IPS-18c (cell line): ENCODE measurements around the gene KLHL3.
"Not testable (repeated sequence)": the region's sequence is repeated elsewhere in the genome, so short reads cannot be mapped to it uniquely, and the experiment has no call there.

ENCODE experiments used
- H3K4me3 ChIP-seq: 2 replicates; pipeline ENCODE4 v1.7.0; 2013; ENCODE audit warnings: low read depth, mild to moderate bottlenecking, low read length, moderate library complexity; ENCODE audit not compliant: insufficient read depth
- H3K9me3 ChIP-seq: one replicate; pipeline ENCODE4 v1.6.1; 2013; ENCODE audit warnings: mild to moderate bottlenecking, low read length, moderate library complexity; ENCODE audit not compliant: control insufficient read depth, insufficient read depth

Gene KLHL3

GRCh38 chr5:137660349-137660817 lies 75.5 kb downstream of the KLHL3 start:
- H3K9me3 ChIP-seq = no peaks in the 10 kb centered on the region
- H3K4me3 ChIP-seq = no peak overlapping the region

GRCh38 chr5:137659209-137659608 lies 76.7 kb downstream of the KLHL3 start:
- Histone ChIP-seq H3K9me3 (no peaks in the 10 kb centered on the region), H3K4me3 (no peak overlapping the region)

- no peak overlapping the region for H3K4me3 ChIP-seq
- H3K9me3 ChIP-seq = no peaks in the 10 kb centered on the region
Measured at GRCh38 chr5:137658324-137658723, 77.6 kb downstream of the KLHL3 start.

- no peak overlapping the region for H3K4me3 ChIP-seq
- no peaks in the 10 kb centered on the region for H3K9me3 ChIP-seq
Measured at GRCh38 chr5:137657073-137657472, 78.8 kb downstream of the KLHL3 start.

GRCh38 chr5:137656558-137656957 lies 79.3 kb downstream of the KLHL3 start:
- no peaks in the 10 kb centered on the region for H3K9me3 ChIP-seq
- no peak overlapping the region for H3K4me3 ChIP-seq

- Histone ChIP-seq H3K4me3 (no peak overlapping the region), H3K9me3 (no peaks in the 10 kb centered on the region)
Measured at GRCh38 chr5:137651022-137651421, 84.9 kb downstream of the KLHL3 start.

- Histone ChIP-seq H3K9me3 (no peaks in the 10 kb centered on the region), H3K4me3 (no peak overlapping the region)
Measured at GRCh38 chr5:137649228-137649935, 86.5 kb downstream of the KLHL3 start.

- H3K4me3 ChIP-seq = no peak overlapping the region
- H3K9me3 ChIP-seq = no peaks in the 10 kb centered on the region
Measured at GRCh38 chr5:137648361-137648760, 87.5 kb downstream of the KLHL3 start.

GRCh38 chr5:137647401-137647800 lies 88.5 kb downstream of the KLHL3 start:
- H3K4me3 ChIP-seq = no peak overlapping the region

GRCh38 chr5:137646761-137647160 lies 89.1 kb downstream of the KLHL3 start:
- Histone ChIP-seq H3K9me3 (no peaks in the 10 kb centered on the region), H3K4me3 (no peak overlapping the region)

More at GRCh38 chr5:137647401-137647800, 88.5 kb downstream of the KLHL3 start:
- H3K9me3 ChIP-seq = no peaks in the 10 kb centered on the region

- not testable (repeated sequence) for H3K4me3 ChIP-seq, H3K9me3 ChIP-seq
Measured at GRCh38 chr5:137643081-137643480, 92.8 kb downstream of the KLHL3 start.

- H3K9me3 ChIP-seq = no peaks in the 10 kb centered on the region
Measured at GRCh38 chr5:137642091-137642490, 93.8 kb downstream of the KLHL3 start.

GRCh38 chr5:137641148-137641547 lies 94.7 kb downstream of the KLHL3 start:
- H3K4me3 ChIP-seq = no peak overlapping the region

More at GRCh38 chr5:137642091-137642490, 93.8 kb downstream of the KLHL3 start:
- no peak overlapping the region for H3K4me3 ChIP-seq

GRCh38 chr5:137639645-137640044 lies 96.2 kb downstream of the KLHL3 start:
- Histone ChIP-seq H3K9me3 (no peaks in the 10 kb centered on the region), H3K4me3 (no peak overlapping the region)

More at GRCh38 chr5:137641148-137641547, 94.7 kb downstream of the KLHL3 start:
- H3K9me3 ChIP-seq = no peaks in the 10 kb centered on the region

- Histone ChIP-seq H3K9me3 (no peaks in the 10 kb centered on the region), H3K4me3 (no peak overlapping the region)
Measured at GRCh38 chr5:137638841-137639240, 97.0 kb downstream of the KLHL3 start.

GRCh38 chr5:137636830-137637714 lies 98.8 kb downstream of the KLHL3 start:
- no peak overlapping the region for H3K4me3 ChIP-seq

GRCh38 chr5:137636099-137636498 lies 99.8 kb downstream of the KLHL3 start:
- H3K9me3 ChIP-seq = no peaks in the 10 kb centered on the region
- no peak overlapping the region for H3K4me3 ChIP-seq

More at GRCh38 chr5:137636830-137637714, 98.8 kb downstream of the KLHL3 start:
- H3K9me3 ChIP-seq = no peaks in the 10 kb centered on the region

- Histone ChIP-seq H3K9me3 (no peaks in the 10 kb centered on the region), H3K4me3 (no peak overlapping the region)
Measured at GRCh38 chr5:137635521-137635921, 100.4 kb downstream of the KLHL3 start.
